Nephron progenitor cell (in vitro differentiated cells): ENCODE results near the gene FNDC3B.
A peak's percentile ranks its signal among the peaks of the same experiment; 100 is the strongest.

Experiments used
- DNase-seq: peaks from one replicate; pipeline ENCODE4 v3.0.0; 2021
- H3K27ac Mint-ChIP-seq: 2 replicates; pipeline ENCODE4 v1.8.0; 2021; ENCODE audit warnings: mild to moderate bottlenecking, moderate library complexity, mixed read lengths
- H3K27me3 Mint-ChIP-seq: 2 replicates; pipeline ENCODE4 v1.8.0; 2021; ENCODE audit warnings: mild to moderate bottlenecking, low read depth, mixed read lengths; ENCODE audit not compliant: poor library complexity
- H3K36me3 Mint-ChIP-seq: 2 replicates; pipeline ENCODE4 v1.8.0; 2021; ENCODE audit warnings: low read depth, mixed read lengths
- H3K4me1 Mint-ChIP-seq: 2 replicates; pipeline ENCODE4 v1.8.0; 2021; ENCODE audit warnings: mixed read lengths
- H3K4me3 Mint-ChIP-seq: 2 replicates; pipeline ENCODE4 v1.8.0; 2021; ENCODE audit warnings: mild to moderate bottlenecking, moderate library complexity, mixed read lengths
- H3K9me3 Mint-ChIP-seq: 2 replicates; pipeline ENCODE4 v1.8.0; 2021; ENCODE audit warnings: mild to moderate bottlenecking, moderate library complexity, mixed read lengths
- TF ChIP-seq, protein P1 (sequence below): fragments of 200-600 bp; sonication (generic); IDR thresholded peaks from 2 replicates; pipeline ENCODE4 v1.5.0; 2021; ENCODE audit warnings: antibody characterized with exemption

Gene FNDC3B

DNA sequence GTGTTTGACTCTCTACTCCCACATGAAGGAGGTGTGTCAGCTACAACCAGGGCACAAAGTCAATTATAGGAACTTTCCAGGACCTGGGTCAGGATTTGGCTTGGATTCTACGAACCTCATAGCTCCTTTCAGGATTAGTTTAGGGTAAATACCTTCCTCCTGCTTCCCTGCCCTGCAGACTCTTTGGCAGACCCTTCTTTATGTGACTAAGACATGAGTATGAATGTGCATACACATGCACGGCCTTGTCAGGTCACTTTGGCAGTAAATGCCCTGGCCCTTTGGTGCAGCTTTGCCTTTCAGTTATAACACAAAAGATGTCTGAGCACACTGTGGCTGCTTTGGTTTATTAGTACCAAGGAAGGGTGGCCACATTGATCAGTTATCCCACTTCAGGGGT is 340.0 kb downstream of the FNDC3B start:
- Mint-ChIP-seq H3K27ac (no peak overlapping the region), H3K36me3 (peaks cover 90% of the 10 kb centered on the region), H3K4me3 (no peak overlapping the region), H3K9me3 (peaks cover 61% of the 10 kb centered on the region), H3K27me3 (no peaks in the 10 kb centered on the region), H3K4me1 (peaks cover 6% of the 10 kb centered on the region)
- no peak for DNase-seq
- TF ChIP-seq, protein P1, sequence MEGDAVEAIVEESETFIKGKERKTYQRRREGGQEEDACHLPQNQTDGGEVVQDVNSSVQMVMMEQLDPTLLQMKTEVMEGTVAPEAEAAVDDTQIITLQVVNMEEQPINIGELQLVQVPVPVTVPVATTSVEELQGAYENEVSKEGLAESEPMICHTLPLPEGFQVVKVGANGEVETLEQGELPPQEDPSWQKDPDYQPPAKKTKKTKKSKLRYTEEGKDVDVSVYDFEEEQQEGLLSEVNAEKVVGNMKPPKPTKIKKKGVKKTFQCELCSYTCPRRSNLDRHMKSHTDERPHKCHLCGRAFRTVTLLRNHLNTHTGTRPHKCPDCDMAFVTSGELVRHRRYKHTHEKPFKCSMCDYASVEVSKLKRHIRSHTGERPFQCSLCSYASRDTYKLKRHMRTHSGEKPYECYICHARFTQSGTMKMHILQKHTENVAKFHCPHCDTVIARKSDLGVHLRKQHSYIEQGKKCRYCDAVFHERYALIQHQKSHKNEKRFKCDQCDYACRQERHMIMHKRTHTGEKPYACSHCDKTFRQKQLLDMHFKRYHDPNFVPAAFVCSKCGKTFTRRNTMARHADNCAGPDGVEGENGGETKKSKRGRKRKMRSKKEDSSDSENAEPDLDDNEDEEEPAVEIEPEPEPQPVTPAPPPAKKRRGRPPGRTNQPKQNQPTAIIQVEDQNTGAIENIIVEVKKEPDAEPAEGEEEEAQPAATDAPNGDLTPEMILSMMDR, result no peak

DNA sequence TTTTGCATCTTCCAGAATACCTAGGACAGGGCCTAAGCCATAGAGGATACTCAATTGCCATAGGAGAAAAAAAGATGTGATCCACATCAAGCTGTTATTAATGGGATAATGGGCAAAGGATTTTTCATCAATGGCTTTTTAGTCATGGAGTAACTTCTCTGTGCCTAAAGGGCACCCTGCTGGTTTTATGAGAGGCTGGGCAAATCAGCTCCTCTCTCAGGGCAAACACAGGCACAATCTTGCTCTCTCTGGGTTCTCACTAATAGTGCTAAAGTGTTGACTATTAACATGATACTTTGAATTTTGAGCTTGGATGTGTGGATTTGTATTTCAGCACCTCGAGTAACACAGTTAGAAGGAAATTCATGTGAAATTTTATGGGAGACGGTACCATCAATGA is 341.3 kb downstream of the FNDC3B start:
- TF ChIP-seq, protein P1, result no peak
- Mint-ChIP-seq H3K36me3 (peaks cover 91% of the 10 kb centered on the region), H3K4me3 (no peak overlapping the region), H3K4me1 (peaks cover under 1% of the 10 kb centered on the region), H3K9me3 (peaks cover 61% of the 10 kb centered on the region), H3K27me3 (no peaks in the 10 kb centered on the region), H3K27ac (no peak overlapping the region)
- DNase-seq, result no peak

DNA sequence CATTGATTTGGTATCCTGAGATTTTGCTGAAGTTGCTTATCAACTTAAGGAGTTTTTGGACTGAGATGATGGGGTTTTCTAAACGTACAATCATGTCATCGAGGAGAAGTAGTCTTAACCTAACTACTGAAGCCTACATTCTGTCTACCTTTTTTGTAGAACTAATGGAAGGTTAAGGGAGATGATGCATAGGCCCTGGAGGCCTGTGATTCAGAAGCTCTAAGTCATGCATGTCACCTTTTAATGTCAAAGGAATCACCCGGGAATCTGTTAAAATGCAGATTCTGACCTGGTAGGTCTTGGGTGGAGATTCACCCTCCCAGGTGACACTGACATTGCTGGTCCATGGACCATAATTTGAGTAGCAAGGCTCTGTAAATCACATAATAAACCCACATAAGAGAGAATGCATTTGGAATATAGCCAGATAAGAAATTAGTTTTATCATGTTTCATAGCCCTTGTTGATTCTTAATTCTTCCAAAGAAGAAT is 344.0 kb downstream of the FNDC3B start:
- DNase-seq, result no peak

DNA sequence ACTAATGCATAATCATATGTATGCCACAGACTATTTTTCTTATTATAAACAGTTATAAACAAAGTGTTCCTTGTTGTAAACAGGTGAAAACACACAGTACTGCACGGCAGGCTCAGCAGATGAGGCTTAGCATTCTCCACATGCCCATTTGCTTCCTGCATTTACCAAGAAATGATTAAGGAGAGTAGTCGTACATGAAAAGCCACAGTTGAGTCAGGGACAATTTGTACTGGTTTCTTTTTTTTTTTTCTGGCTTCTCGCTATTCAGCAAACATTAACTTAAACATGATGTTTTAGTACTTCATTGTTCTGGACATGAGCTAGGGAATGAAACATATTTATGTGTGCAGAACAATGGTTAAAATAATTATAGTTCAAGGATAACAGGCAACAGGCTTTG is 345.5 kb downstream of the FNDC3B start:
- peaks cover 34% of the 10 kb centered on the region for H3K9me3 Mint-ChIP-seq
- TF ChIP-seq, protein P1, result no peak
- H3K4me3 Mint-ChIP-seq, result no peak overlapping the region
- no peak for DNase-seq
- peak overlapping the region; percentile 55 for H3K27ac Mint-ChIP-seq
- H3K4me1 Mint-ChIP-seq, result no peaks in the 10 kb centered on the region
- H3K27me3 Mint-ChIP-seq, result no peaks in the 10 kb centered on the region
- peaks cover 57% of the 10 kb centered on the region for H3K36me3 Mint-ChIP-seq

More for the DNA sequence above, 344.0 kb downstream of the FNDC3B start:
- peaks cover 69% of the 10 kb centered on the region for H3K36me3 Mint-ChIP-seq
- H3K4me3 Mint-ChIP-seq, result no peak overlapping the region
- H3K9me3 Mint-ChIP-seq, result peaks cover 49% of the 10 kb centered on the region
- no peaks in the 10 kb centered on the region for H3K4me1 Mint-ChIP-seq
- TF ChIP-seq, protein P1, result no peak
- no peak overlapping the region for H3K27ac Mint-ChIP-seq
- no peaks in the 10 kb centered on the region for H3K27me3 Mint-ChIP-seq

DNA sequence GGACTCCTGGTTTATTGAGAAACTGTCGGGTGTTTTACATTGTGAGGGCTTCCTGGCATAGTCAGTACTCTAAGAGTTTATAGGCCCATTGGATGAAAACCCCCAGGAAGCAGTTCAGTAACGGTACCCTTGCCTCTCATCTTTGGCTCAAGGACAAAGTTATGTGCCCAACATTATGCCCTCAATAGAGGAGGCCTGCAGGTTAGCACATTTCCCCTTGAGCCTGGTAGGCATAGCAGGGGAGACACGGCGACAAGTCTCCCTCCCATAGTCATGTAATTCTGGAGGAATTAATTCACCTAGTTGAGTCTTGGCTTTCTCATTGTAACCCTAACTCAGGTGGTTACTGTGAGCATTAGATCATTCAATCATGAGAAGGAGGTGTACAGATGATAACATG is 348.4 kb downstream of the FNDC3B start:
- TF ChIP-seq, protein P1, result no peak
- H3K27ac Mint-ChIP-seq, result no peak overlapping the region
- H3K4me1 Mint-ChIP-seq, result no peaks in the 10 kb centered on the region
- peaks cover 48% of the 10 kb centered on the region for H3K36me3 Mint-ChIP-seq
- H3K9me3 Mint-ChIP-seq, result peaks cover 10% of the 10 kb centered on the region
- H3K4me3 Mint-ChIP-seq, result no peak overlapping the region
- no peaks in the 10 kb centered on the region for H3K27me3 Mint-ChIP-seq
- DNase-seq, result no peak

DNA sequence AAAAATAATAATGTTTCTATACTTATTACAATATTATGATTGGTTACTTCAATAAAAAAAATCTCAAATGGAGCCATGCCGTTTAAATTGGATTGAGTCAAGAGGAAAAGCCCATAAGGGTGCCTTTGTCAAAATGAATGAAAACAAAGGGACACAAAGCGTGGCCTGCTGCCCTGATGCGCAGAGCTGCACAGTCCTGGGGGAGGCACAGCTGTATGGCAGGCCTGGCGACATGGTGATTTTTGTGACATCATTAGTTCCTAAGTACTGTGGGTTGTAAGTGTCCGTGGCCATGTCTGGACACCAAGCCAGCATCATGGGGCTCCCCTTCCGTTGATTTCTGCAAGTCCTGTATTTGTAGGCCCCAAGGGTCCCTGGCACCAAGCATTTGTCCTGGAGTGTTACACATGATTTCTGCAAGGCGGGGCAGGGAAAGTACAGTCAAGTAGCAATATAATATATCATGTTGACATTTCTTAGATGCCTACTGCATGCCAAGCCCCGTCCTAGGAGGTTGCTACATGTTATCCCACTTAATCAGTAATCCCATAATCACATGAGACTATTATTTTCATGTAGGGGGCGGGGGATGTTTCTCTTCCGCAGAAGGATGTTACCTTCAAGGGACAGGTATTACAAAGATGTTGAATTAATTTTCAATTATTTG is 349.2 kb downstream of the FNDC3B start:
- no peak overlapping the region for H3K4me3 Mint-ChIP-seq
- H3K9me3 Mint-ChIP-seq, result peaks cover 12% of the 10 kb centered on the region
- TF ChIP-seq, protein P1, result no peak
- peaks cover 49% of the 10 kb centered on the region for H3K36me3 Mint-ChIP-seq
- no peak for DNase-seq
- H3K27me3 Mint-ChIP-seq, result no peaks in the 10 kb centered on the region
- no peaks in the 10 kb centered on the region for H3K4me1 Mint-ChIP-seq
- no peak overlapping the region for H3K27ac Mint-ChIP-seq
